Stimulated activated CD4-positive, alpha-beta T cell treated with anti-CD3 and anti-CD28 coated beads, Interleukin-15, amount 100 ng/mL, for 48 hours (primary cell): Measurements from ENCODE around the gene HTRA3.

Source experiments
- DNase-seq, 2 donors: peaks; one replicate each; pipeline ENCODE4 v3.0.0-alpha.2; 2020; ENCODE audit warnings: low read depth in 2 of 2

HTRA3 gene

DNA sequence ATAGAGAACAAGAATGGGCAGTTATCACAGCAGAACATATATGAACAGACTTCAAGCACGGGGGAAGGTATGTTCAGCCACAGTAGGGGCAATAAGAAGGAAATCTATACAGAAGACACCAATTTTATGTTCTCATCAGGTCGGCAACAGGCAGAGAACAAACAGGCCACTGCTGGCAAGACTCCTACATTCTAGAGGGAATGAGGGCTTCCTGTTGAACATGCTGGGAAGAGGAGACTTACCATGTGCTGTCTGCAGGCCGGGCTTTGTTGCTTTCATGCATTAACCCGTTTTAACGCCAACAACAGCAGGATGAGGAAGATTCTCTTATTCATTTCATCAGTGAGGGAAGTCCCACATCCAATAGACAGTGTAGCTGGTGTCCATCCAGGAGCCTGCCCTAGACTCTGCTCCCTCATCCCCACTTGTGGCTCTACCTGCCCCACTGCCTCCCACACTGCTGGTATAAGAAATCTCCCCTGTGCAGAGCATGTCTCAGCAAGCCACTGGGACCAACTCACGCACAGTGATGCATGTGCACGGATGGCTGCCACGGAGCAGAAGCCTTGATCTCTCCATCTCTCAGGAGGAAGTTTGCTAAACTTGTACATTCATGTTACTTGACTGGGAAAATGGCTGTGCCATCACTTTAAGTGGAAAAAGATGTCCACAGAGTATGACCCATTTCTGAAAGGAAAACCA, 86.5 kb downstream of the HTRA3 start:
- no peak for DNase-seq
